ENCODE measurements around the gene S100A12.

S100A12 gene

DNA sequence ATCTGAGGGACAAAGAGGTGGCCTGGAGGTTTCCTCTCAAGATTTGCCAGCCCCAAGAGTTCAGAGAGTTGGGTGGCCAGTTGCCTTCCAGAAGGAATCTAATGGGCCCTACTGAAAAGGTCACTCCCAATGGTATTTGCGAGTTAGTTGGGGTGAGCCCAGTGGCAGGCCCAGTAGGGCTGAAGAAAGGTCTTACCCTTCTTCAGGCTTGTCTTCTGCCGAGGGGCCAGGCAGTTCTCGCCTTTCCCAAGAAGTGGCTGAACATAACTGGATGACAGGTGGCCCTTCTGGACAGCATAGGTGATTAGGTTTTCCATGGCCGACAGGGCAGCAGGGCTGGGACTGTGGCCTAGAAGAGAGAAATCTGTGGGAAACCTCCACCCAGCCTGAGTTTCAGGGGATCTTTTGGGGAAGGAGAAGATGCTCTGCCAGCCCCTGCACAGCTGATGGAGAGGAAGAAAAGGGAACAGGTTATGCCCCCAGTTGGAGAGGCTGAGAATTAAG is 33.9 kb downstream of the S100A12 start:
- no CpG with 5 or more reads among the region's 4 CpGs for WGBS, 2 donors (ENCODE audit: extremely low coverage in 2 of 2, insufficient read length in 2 of 2, insufficient replicate concordance in 1 of 2)
- Histone ChIP-seq H4K91ac (ENCODE audit: low read depth, low read length, poor library complexity) (no peak overlapping the region), H3K36me3 (replicated peaks in 1 of 2; ENCODE audit: control insufficient read depth in 2 of 2, insufficient read depth in 2 of 2, low read length in 2 of 2) (no peaks in the 10 kb centered on the region), H3K9me3 (replicated peaks in 1 of 2; ENCODE audit: control insufficient read depth in 2 of 2, insufficient read depth in 1 of 2, low read depth in 1 of 2, low read length in 2 of 2) (no peaks in the 10 kb centered on the region), H4K8ac (ENCODE audit: low read depth, low read length) (no peak overlapping the region), H3K27ac (replicated peaks; ENCODE audit: low read length) (no peak overlapping the region), H3K18ac (ENCODE audit: low read length) (no peak overlapping the region), H3K27me3 (ENCODE audit: control insufficient read depth in 3 of 3, insufficient read depth in 3 of 3, low read depth in 1 of 3, low read length in 3 of 3) (peaks cover 0 to 8% (median 0%) of the 10 kb centered on the region in 3 experiments), H2AK5ac (ENCODE audit: low read depth, low read length) (no peak overlapping the region), H3K9ac (ENCODE audit: low read depth, low read length, poor library complexity) (no peak overlapping the region), H3K4me2 (ENCODE audit: insufficient read depth, low read length, poor library complexity, severe bottlenecking) (no peak overlapping the region), H3K4me1 (ENCODE audit: control insufficient read depth in 2 of 2, insufficient read depth in 1 of 2, low read depth in 1 of 2, low read length in 2 of 2) (peaks cover 0 to 2% of the 10 kb centered on the region in 2 donors), H2BK5ac (ENCODE audit: low read length) (no peak overlapping the region), H3K4ac (ENCODE audit: low read length) (no peak overlapping the region), H2BK15ac (ENCODE audit: low read length) (no peak overlapping the region), H2BK120ac (ENCODE audit: low read depth, low read length) (no peak overlapping the region), H2AFZ (ENCODE audit: low read length) (no peak overlapping the region), H2BK12ac (ENCODE audit: low read length) (no peak overlapping the region), H3K23ac (ENCODE audit: low read depth, low read length, poor library complexity) (no peak overlapping the region), H3K4me3 (ENCODE audit: low read length in 2 of 2) (no peak overlapping the region), H3K79me1 (ENCODE audit: low read depth, low read length) (no peaks in the 10 kb centered on the region), H3K14ac (ENCODE audit: low read length) (no peak overlapping the region)
- DNase-seq (ENCODE audit: low spot score): no peak

DNA sequence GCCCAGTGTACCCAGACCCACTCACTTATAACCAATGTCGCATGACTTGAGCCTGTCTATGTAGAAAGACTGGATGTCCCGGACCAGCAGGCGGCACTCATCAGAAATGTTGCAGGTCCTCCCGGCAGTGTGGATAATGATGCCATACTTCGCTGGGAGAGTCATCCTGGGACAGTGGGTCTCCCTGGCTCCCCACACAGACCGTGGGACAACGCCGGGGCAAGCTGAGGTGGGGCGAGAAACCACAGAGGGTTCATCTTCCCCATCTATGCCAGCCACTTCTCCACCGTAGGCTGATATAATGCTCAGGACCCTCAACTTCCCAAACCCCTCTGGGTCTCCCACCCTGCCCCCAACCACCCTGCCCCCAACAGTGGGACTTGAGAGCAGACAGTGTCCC is 35.1 kb downstream of the S100A12 start:
- no peak overlapping the region for H2AFZ ChIP-seq (ENCODE audit: low read length)
- DNase-seq (ENCODE audit: low spot score): no peak
- peaks cover 0 to 2% of the 10 kb centered on the region in 2 donors for H3K4me1 ChIP-seq (ENCODE audit: control insufficient read depth in 2 of 2, insufficient read depth in 1 of 2, low read depth in 1 of 2, low read length in 2 of 2)
- no peak overlapping the region for H3K4me2 ChIP-seq (ENCODE audit: insufficient read depth, low read length, poor library complexity, severe bottlenecking)
- no peak overlapping the region for H3K14ac ChIP-seq (ENCODE audit: low read length)
- H2BK5ac ChIP-seq (ENCODE audit: low read length): no peak overlapping the region
- H3K4ac ChIP-seq (ENCODE audit: low read length): no peak overlapping the region
- no peaks in the 10 kb centered on the region for H3K79me1 ChIP-seq (ENCODE audit: low read depth, low read length)
- no peak overlapping the region for H2BK120ac ChIP-seq (ENCODE audit: low read depth, low read length)
- H2BK15ac ChIP-seq (ENCODE audit: low read length): no peak overlapping the region
- no peak overlapping the region for H2AK5ac ChIP-seq (ENCODE audit: low read depth, low read length)
- H4K91ac ChIP-seq (ENCODE audit: low read depth, low read length, poor library complexity): no peak overlapping the region
- WGBS, 2 donors (ENCODE audit: extremely low coverage in 2 of 2, insufficient read length in 2 of 2, insufficient replicate concordance in 1 of 2): no CpG with 5 or more reads among the region's 10 CpGs
- H3K9ac ChIP-seq (ENCODE audit: low read depth, low read length, poor library complexity): no peak overlapping the region
- H3K36me3 ChIP-seq (replicated peaks in 1 of 2; ENCODE audit: control insufficient read depth in 2 of 2, insufficient read depth in 2 of 2, low read length in 2 of 2): no peaks in the 10 kb centered on the region
- H3K27ac ChIP-seq (replicated peaks; ENCODE audit: low read length): no peak overlapping the region
- H3K27me3 ChIP-seq (ENCODE audit: control insufficient read depth in 3 of 3, insufficient read depth in 3 of 3, low read depth in 1 of 3, low read length in 3 of 3): peaks cover 0 to 8% (median 0%) of the 10 kb centered on the region in 3 experiments
- H3K23ac ChIP-seq (ENCODE audit: low read depth, low read length, poor library complexity): no peak overlapping the region
- no peak overlapping the region for H2BK12ac ChIP-seq (ENCODE audit: low read length)
- no peaks in the 10 kb centered on the region for H3K9me3 ChIP-seq (replicated peaks in 1 of 2; ENCODE audit: control insufficient read depth in 2 of 2, insufficient read depth in 1 of 2, low read depth in 1 of 2, low read length in 2 of 2)
- H3K4me3 ChIP-seq (ENCODE audit: low read length in 2 of 2): no peak overlapping the region
- no peak overlapping the region for H4K8ac ChIP-seq (ENCODE audit: low read depth, low read length)
- H3K18ac ChIP-seq (ENCODE audit: low read length): no peak overlapping the region

GRCh38 chr1:153339802-153340201 is 35.6 kb downstream of the S100A12 start:
- no peak overlapping the region for H3K9ac ChIP-seq (ENCODE audit: low read depth, low read length, poor library complexity)
- H3K18ac ChIP-seq (ENCODE audit: low read length): no peak overlapping the region
- H3K4ac ChIP-seq (ENCODE audit: low read length): no peak overlapping the region
- H3K36me3 ChIP-seq (replicated peaks in 1 of 2; ENCODE audit: control insufficient read depth in 2 of 2, insufficient read depth in 2 of 2, low read length in 2 of 2): no peaks in the 10 kb centered on the region
- H4K91ac ChIP-seq (ENCODE audit: low read depth, low read length, poor library complexity): no peak overlapping the region
- no peaks in the 10 kb centered on the region for H3K9me3 ChIP-seq (replicated peaks in 1 of 2; ENCODE audit: control insufficient read depth in 2 of 2, insufficient read depth in 1 of 2, low read depth in 1 of 2, low read length in 2 of 2)
- no peaks in the 10 kb centered on the region for H3K79me1 ChIP-seq (ENCODE audit: low read depth, low read length)
- peaks cover 0 to 2% of the 10 kb centered on the region in 2 donors for H3K4me1 ChIP-seq (ENCODE audit: control insufficient read depth in 2 of 2, insufficient read depth in 1 of 2, low read depth in 1 of 2, low read length in 2 of 2)
- no peak overlapping the region for H2AFZ ChIP-seq (ENCODE audit: low read length)
- DNase-seq (ENCODE audit: low spot score): no peak
- WGBS, 2 donors (ENCODE audit: extremely low coverage in 2 of 2, insufficient read length in 2 of 2, insufficient replicate concordance in 1 of 2): no CpG with 5 or more reads among the region's 6 CpGs
- no peak overlapping the region for H3K23ac ChIP-seq (ENCODE audit: low read depth, low read length, poor library complexity)
- no peak overlapping the region for H4K8ac ChIP-seq (ENCODE audit: low read depth, low read length)
- no peak overlapping the region for H2BK120ac ChIP-seq (ENCODE audit: low read depth, low read length)
- no peak overlapping the region for H3K27ac ChIP-seq (replicated peaks; ENCODE audit: low read length)
- H2BK15ac ChIP-seq (ENCODE audit: low read length): no peak overlapping the region
- no peak overlapping the region for H2BK12ac ChIP-seq (ENCODE audit: low read length)
- H2AK5ac ChIP-seq (ENCODE audit: low read depth, low read length): no peak overlapping the region
- H3K4me2 ChIP-seq (ENCODE audit: insufficient read depth, low read length, poor library complexity, severe bottlenecking): no peak overlapping the region
- H3K14ac ChIP-seq (ENCODE audit: low read length): no peak overlapping the region
- no peak overlapping the region for H3K4me3 ChIP-seq (ENCODE audit: low read length in 2 of 2)
- H3K27me3 ChIP-seq (ENCODE audit: control insufficient read depth in 3 of 3, insufficient read depth in 3 of 3, low read depth in 1 of 3, low read length in 3 of 3): peaks cover 0 to 8% (median 0%) of the 10 kb centered on the region in 3 experiments
- no peak overlapping the region for H2BK5ac ChIP-seq (ENCODE audit: low read length)

GRCh38 chr1:153337980-153338853 is 37.2 kb downstream of the S100A12 start:
- Histone ChIP-seq H2AFZ (ENCODE audit: low read length) (no peak overlapping the region), H3K4me3 (ENCODE audit: low read length in 2 of 2) (no peak overlapping the region), H3K9me3 (replicated peaks in 1 of 2; ENCODE audit: control insufficient read depth in 2 of 2, insufficient read depth in 1 of 2, low read depth in 1 of 2, low read length in 2 of 2) (no peaks in the 10 kb centered on the region), H3K23ac (ENCODE audit: low read depth, low read length, poor library complexity) (no peak overlapping the region), H3K79me1 (ENCODE audit: low read depth, low read length) (no peaks in the 10 kb centered on the region), H2BK15ac (ENCODE audit: low read length) (no peak overlapping the region), H3K36me3 (replicated peaks in 1 of 2; ENCODE audit: control insufficient read depth in 2 of 2, insufficient read depth in 2 of 2, low read length in 2 of 2) (no peaks in the 10 kb centered on the region), H4K8ac (ENCODE audit: low read depth, low read length) (no peak overlapping the region), H2AK5ac (ENCODE audit: low read depth, low read length) (no peak overlapping the region), H3K14ac (ENCODE audit: low read length) (no peak overlapping the region), H4K91ac (ENCODE audit: low read depth, low read length, poor library complexity) (no peak overlapping the region), H2BK5ac (ENCODE audit: low read length) (no peak overlapping the region), H2BK120ac (ENCODE audit: low read depth, low read length) (no peak overlapping the region), H2BK12ac (ENCODE audit: low read length) (no peak overlapping the region), H3K27ac (replicated peaks; ENCODE audit: low read length) (no peak overlapping the region), H3K4ac (ENCODE audit: low read length) (no peak overlapping the region), H3K4me1 (ENCODE audit: control insufficient read depth in 2 of 2, insufficient read depth in 1 of 2, low read depth in 1 of 2, low read length in 2 of 2) (no peaks in the 10 kb centered on the region), H3K9ac (ENCODE audit: low read depth, low read length, poor library complexity) (no peak overlapping the region), H3K27me3 (ENCODE audit: control insufficient read depth in 3 of 3, insufficient read depth in 3 of 3, low read depth in 1 of 3, low read length in 3 of 3) (peaks cover 0 to 8% (median 0%) of the 10 kb centered on the region in 3 experiments), H3K4me2 (ENCODE audit: insufficient read depth, low read length, poor library complexity, severe bottlenecking) (no peak overlapping the region), H3K18ac (ENCODE audit: low read length) (no peak overlapping the region)
- no CpG with 5 or more reads among the region's 8 CpGs for WGBS, 2 donors (ENCODE audit: extremely low coverage in 2 of 2, insufficient read length in 2 of 2, insufficient replicate concordance in 1 of 2)
- DNase-seq (ENCODE audit: low spot score): no peak
